GM18858 (cell line): ENCODE measurements around the gene IL34.

Experiments used
- ATAC-seq: cut with Tn5 transposase; IDR thresholded peaks from one replicate; pipeline ENCODE4 v1.9.1; 2021; ENCODE audit not compliant: unreplicated experiment

The IL34 gene

DNA sequence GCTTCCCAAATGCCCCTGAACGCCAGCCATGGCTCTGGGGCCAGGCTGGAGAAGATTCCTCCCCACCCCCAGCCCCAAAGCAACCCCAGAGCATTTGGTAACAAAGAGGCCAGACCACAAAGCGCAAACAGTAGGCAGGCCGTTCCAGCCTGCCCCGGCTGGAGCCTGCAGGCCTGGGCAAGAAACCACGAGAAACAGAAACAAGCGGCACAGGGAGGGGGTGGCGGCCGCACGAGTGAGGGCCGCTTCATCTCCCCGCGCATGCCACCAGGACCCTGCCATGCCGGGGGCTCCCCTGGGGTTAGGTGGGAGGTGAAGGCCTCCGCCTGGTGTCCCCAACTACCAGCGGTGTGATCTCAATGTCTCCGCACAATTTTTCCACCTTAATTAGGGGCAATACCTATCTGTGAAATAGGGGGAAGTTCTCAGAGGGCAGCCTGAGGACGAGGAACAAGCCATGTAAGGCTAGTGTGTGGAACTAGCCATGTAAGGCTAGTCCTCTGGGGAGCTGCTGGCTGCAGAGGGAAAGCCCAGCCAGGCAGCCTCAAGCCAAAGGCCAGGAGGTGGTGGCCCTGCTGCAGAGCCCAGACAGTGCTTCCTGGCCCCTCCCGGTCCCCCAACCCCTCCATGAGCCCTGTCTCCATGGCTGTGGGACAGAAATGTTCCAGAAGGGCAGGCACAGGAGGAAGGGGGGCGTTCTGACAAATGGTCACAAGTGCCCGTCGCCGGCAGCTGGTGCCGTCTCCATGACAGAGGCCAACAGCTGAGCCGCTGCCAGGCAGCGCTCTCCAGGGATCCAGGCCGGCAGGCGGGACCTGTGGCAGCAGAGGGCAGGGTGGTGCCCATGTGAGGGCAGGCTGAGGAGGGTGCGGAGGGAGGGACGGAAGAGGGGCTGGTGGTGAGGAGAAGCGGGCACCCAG lies 54.0 kb downstream of the IL34 start:
- ATAC-seq: no peak

DNA sequence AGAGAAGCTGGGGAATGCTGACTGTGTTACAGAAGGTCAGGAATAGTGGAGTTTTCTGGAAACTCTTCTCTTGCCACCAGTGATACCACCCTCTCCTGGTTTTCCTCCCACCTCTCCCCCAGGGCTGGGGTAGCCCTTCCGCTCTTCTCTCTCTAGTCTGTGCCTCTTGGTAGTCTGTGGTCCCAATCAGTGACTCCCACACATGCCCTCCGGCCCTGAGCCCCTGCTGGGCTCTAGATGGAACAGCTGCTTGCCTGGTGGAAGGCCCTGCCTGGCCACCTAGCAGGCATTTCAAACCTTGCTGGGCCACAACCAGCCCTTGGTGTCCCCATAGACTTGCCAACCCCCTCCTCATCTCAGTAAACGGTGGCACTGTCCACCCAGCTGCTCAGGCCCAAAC lies 54.7 kb downstream of the IL34 start:
- no peak for ATAC-seq

DNA sequence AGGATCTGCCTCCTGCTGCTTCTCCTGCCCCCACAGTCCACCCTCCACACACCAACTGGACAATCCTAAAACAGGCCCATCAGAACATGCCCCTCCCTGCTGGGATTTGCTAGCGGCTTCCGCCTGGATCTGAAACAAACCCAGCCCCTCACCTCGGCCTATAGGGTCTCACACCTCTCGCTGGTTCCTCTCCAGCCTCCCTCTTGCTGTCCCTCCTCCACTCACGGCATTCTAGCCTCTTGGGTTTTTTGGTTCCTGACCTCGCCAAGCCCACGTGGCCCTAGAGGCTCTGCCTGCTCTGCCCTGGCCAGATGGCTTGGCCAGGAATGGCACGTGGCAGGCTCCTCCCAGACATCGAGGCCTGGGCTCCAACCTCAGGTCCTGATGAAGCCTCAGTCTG lies 55.2 kb downstream of the IL34 start:
- no peak for ATAC-seq

DNA sequence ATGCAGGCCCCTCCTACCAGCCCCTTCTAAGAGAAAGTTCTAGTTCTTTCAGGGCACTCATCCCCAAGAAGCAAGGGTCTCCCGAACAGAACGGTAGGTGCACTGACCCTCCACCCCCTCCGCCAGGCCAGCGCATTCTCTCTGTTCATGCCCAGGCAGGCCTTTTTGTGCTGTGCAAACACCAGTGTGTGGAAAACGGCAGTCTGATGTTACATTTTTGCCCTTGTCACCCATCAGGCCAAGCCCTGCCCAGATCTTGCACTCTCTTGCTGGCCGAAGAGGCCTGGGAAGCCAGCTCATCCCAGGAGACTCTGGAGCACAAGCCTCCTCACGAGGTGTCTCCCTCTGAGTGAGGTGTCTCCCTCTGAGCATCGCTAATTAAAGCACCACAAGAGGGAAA lies 55.6 kb downstream of the IL34 start:
- ATAC-seq: no peak

DNA sequence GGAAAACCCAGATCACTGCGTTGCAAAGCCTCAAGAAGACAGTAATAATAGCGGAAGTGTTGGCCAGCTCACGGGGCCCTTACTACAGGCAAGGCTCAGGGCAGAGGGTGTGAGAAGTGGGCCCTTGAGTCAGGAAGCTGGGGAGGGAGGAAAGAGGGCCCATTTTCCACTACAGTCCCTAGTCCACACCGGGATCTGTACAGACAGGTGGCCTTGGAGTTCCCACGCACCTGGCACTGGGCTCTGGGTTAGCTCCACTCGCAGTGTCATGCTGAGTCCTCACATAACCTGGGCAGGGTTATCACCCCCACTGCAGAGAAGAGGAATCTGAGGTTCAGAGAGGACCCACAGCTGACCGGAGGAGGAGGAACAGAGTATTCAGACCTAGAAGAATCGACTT lies 56.3 kb downstream of the IL34 start:
- ATAC-seq: no peak

DNA sequence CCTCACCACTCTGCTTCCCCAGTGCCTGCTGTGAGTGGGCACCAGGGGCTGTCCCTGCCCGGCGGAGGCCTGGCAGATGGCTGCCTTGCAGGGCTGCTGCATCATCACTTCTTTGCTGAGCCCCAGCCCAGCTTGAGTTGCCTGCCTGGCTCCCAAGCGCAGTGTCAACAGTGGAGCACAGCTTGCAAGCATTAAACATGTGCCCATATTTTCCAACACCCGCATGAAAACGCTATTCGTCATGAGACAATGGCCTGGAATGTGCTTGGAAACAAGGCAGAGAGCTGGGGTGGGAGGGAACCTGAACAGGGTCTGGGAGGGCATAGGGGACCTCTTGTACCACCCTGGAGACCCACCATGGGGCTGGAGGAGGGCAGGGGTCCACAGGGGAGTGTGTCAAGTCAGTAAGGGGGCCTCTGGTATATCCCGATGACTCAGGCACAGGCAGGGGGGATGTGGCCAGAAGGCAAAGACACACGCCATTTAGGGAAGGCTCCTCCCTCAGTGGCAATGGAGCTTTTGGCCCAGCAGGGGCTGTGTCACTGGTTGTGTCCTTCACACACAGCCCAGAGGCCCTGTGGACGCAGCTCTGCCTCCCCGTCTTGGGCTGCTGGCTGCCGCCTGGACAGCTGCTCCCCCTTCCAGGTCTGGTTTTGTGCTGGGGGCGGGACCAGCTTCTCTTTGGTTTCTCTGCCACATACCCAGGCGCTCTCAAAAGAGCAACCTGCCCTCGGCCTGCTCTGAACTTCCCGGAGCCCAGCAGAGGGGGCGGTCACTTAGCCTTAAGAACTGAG lies 56.9 kb downstream of the IL34 start:
- ATAC-seq: no peak

DNA sequence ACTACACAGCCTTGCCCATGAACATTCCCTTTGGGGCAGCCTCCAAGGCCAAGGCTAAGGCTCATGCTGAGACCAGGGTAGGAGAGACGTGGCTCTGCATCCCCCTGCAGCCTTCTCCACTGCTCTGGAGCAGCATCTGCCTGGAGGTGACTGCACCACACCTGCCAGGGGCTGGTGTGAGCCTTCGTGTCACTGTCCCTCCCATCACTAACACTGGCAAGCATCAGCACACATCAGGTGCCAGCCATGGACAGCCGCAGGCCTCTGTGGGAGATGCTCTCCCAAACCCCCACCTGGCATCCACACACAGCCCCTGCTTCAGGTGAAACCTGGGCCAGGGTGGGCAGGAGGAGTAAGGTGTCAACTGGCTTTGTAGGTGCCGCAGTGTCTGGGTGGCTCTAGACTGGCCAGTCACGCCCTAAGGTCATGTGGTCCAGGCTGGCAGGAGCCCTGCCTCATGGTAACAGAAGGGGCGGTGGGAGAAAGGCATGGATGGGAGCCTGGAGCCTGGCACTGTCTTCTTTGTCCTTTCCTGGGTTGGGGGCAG lies 57.5 kb downstream of the IL34 start:
- ATAC-seq: no peak

DNA sequence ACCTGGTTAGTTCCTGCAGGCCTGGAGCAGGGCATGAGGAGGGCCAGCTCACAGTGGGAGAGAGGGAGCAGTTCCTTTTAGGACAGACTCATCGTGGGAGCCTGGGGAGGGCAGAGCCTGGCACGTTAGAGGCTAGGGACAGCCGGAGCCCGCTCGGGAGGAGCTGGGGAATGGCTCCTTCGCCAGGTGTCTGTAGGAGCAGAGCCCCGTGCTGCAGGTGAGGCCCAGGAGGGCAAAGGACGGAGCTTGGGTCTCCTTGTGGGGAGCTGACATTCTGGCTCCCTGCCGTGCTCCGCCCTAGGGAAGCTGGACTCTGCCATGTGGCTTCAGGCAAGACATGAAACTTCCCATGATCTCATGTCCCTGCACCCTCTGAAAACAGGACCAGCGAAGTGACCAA lies 58.2 kb downstream of the IL34 start:
- no peak for ATAC-seq

DNA sequence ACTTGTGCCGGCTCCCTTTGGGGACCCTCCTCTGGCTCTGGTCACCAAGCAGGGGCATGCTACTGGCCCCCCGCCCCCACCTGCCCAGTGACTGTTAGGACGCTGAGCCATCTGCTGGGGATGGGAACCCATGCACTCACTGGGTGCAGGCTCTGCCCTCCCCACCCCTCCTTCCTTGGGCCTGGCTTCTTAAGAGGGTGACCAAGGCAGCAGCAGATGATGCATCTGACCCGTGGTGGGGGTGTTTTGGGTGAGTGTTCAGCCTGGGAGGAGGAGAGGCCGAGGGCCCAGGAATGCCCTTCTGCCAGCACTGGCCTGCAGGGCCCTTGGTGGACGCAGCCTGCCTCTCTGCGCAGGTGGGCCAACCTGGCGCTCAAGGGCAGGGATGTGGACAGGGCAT lies 58.7 kb downstream of the IL34 start:
- ATAC-seq: no peak

DNA sequence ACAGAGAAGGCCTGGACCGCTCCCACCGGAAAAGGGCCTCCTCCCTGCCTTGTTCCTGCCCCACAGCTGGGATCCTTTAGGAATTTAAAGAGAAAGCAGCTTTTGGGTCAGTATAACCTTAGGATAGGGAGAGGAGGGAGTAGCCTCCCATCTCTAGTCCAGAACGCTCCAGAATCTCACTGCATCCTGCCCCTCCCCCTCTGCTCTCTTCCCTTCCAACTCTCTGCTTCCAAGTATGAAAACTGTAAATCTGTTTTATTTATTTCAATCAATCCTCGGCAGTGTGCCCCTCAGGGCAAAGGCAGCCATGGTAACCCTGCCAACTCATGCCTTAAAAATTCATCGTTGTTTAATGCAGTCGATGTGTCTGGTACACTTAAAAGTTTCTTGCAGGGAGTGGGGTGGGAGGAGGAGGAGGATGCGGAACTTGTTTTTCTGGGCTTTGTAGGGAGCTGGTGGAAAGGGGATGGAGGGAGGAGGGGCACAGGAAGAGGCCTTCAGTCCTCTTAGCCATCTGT lies 60.6 kb downstream of the IL34 start:
- no peak for ATAC-seq

DNA sequence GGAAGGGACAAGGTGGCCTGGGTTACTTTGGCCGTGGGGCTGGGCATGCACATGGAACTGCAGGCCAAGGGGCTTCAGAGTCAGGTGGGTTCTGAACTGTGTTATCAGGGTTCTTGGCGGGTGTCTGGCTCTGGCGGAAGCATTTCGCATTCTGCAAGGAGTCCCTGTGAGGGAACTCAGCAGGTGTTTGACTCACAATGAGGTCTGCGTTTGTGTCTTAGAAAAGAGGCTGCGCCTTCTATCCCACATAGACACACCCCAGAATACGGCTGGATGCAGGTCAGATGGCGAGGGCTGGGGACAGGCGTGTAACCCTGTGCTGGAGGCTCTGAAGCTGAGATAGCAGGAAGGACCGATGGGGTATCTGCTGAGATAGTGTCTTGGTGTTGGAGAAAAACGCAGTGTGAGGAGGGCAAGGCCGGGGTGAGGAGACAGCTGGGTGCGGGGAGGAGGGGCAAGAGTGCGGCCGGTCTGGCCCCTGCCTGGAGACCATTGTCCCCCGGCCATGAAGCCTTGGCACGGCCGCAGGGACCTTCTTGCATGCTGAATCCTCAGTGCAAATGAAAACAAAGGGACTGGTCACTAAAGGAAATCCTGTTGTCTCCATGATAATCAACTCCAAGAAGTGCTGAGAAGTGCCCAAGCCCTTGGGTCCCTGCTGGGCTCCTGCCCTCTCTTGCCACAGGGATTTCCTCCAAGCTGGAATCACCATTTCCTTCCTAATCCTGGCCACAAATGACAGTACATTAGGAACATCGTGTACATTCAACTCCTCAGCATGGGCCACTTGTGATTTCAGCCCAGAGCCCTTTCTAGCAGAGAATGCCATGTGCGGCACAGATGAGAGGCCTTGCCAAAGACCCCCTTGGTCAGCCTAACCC lies 62.2 kb downstream of the IL34 start:
- no peak for ATAC-seq

DNA sequence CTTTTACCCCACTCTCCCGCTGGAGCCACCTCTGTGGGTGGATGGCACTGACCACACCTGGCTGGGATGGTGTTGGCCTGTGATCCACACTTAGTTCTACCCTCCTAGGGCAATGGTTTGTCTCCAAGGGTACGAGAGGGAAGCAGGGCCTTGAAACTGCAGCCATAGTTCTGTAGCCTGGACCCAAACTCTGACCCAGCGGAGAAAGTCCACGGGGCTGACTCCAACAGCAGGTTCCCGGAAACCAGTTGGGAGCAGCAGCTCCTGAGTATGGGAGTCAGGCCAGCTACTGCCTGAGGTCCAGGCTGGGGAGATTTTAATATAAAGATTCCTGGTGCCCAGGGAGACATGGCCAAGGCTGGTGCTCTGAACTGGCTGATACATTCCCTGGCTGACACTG lies 63.1 kb downstream of the IL34 start:
- ATAC-seq: no peak

DNA sequence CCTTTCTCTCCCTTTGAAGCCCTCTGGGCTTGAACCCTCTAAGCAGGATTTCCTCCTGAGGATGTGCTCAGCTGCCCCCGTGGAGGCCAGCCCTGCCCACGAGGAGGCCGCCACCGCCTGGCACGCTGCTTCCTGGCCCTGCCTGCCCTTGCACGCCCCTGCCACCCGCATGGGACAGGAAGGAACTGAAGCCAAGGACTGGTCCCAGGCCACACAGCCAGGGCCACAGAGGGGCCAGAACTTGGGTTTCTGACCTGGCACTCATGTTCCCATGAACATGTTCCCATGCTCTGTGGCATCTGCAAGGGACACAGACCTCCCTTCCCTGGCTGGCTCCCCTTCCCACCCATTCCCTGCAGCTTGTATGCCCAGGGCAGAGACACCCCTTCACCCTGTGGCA lies 63.6 kb downstream of the IL34 start:
- ATAC-seq: no peak
